ENCODE data around the gene RELCH.
A peak's percentile ranks its signal among the peaks of the same experiment; 100 is the strongest.

The RELCH gene

DNA sequence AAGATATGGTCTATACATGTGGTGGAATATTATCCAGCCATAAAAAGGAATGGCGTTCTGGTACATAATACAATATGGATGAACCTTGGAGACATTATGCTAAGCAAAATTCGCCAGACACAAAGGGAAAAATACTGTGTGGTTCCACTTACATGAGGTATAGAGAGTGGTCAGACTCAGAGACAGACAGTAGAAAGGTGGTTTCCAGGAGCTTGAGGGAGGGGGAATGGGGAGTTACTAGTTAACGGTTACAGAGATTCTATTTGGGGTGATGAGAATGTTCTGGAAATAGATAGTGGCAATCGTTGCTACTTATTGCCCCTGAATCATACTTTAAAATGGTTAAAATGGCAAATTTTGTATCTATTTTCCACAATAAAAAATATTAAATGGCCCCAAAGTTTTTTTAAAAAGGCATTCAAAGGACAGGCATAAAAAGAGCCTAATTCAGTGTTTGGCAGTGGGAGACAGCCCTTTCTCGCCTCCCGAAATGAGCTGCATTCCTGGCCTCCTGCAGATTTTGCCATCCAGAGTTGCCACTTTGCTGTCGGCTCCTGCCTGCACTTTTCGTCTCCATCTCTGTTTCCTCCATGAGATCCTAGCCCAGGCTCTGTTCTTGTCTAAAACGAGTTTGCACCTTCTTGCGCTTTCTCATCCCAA is 151.5 kb downstream of the RELCH start:
- no peak for DNase-seq (ENCODE audit: low read depth)

DNA sequence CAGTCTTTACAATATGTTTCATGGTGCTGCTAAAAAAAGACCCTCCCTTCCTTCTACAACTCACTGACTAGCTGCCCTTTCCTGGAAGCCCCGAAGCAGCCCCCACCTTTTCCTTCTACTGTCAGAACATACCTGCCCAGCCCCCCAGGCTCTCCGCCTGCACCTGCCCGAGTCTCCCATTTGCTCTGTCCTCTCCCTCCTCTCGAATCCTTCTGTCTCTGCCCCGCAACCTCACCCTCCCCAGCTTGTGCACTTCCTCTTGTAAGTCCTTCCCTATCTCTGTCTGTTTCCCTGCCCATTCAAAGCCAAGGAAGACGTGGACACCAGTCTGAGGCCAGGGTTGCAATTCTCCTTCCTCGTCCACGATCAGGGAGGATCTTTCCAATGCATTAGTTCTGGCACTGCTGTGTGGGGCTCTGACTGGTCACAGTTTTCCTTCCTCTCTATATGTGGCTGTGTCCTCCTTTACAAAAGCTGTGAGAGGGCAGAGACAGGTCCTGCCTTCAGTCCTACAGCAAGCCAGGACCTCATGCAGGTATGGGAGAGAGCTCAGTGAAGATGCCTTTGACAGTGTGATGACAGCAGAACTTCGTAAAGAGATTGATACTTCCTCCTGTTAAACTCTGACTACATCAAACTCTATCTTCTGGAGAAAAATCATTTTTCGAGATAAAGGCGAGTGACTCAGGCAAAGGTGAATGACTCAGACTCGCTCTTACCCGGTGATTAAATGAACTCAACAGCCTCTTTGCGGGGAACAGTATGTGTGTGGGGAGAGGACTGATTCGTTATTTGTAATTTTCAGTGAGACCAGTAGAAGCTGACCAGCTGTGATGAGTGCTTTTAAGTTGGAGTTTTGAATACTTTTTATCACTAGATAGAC is 152.3 kb downstream of the RELCH start:
- peak; percentile 80 for DNase-seq (ENCODE audit: low read depth)

DNA sequence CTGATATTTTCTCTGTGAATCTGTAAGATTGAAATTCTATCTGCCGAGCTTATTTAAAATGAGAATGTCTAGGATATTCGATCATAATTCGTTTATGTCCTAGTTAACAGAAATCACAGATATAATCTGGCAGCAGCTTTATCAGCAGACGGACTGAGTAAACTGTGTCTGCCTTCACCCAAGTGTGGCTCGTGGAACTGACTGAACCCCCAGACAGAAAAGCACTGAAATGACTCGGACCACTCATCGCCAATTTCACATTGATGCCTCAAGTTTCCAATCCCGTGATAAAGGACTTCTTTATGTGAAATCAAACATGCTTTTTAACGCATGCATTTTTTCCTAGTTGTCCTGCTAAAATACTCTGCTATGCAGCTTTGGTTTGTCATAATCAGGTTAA is 153.9 kb downstream of the RELCH start:
- no peak for DNase-seq (ENCODE audit: low read depth)

DNA sequence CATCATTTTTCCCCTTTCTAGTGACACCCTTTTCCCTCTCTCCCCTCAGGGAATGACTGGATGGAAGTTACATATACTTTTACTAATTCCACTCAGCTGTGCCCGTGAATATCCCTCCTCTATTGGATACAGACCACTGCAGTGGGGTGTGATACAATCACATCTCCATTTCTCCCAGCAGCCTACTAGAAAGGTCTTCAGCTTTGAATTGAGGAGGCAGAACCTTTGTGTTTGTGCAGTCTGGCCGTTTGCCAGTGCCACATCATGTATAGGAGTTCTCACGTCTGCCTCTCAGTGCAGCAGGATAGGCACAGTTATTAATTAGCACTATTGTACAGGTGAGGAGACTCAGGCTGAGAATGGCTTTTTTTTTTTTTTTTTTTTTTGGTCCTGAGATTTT is 154.4 kb downstream of the RELCH start:
- DNase-seq (ENCODE audit: low read depth): no peak

DNA sequence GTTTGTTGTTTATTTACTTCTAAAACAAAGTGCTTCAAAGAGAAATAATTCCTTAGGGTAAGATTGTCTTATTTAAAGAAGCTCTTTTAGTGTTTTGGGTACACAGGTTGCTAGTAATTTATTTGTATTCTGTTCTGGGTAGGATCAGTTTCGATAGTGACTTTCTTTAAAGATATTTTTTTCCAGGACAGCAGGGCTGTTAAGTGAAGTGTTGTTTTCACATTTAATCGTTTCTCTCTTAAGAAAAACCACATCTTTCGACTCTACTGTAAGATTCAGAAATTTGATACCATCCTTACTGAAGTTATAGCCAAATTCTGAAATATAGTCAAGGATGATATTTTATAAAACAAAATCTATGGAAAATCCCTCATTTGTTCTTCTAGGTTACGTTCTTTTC is 155.8 kb downstream of the RELCH start:
- no peak for DNase-seq (ENCODE audit: low read depth)

DNA sequence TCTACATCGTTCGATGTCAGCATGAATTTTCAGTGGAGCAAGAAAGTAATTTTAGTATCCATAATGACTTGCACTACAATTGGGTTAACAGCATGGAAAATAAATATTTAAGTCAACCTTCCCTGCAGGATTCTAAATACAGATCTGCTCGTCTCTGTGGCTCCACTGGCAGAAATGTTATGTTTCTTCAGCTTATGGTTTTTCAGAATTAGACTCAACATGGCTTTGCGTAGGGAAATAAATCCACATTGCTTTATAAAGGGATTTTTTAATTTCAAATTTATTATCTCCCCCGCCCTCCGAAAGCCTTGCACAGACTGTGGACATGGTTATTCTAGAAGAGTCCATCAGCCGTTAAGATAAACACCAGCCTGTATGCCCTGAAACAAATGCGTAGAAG is 156.3 kb downstream of the RELCH start:
- DNase-seq (ENCODE audit: low read depth): no peak

DNA sequence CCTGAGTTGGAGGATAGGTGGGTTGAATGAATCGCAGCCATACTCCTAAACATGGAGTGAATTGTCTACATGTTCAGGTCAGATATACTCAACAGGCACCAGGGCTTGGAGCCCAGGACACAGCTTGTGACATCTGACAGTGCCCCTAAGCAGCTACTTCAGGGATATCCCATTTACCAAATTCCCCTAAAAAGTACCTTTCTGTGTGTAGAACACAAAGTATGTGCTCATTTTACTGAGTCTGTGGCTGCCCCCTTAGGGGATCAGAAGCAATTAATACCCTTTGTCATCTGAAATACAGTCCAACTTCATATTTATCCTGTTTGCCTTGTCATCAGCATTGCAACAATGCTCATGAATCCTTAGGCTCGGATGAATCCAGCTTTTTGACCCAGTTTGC is 158.9 kb downstream of the RELCH start:
- DNase-seq (ENCODE audit: low read depth): no peak

DNA sequence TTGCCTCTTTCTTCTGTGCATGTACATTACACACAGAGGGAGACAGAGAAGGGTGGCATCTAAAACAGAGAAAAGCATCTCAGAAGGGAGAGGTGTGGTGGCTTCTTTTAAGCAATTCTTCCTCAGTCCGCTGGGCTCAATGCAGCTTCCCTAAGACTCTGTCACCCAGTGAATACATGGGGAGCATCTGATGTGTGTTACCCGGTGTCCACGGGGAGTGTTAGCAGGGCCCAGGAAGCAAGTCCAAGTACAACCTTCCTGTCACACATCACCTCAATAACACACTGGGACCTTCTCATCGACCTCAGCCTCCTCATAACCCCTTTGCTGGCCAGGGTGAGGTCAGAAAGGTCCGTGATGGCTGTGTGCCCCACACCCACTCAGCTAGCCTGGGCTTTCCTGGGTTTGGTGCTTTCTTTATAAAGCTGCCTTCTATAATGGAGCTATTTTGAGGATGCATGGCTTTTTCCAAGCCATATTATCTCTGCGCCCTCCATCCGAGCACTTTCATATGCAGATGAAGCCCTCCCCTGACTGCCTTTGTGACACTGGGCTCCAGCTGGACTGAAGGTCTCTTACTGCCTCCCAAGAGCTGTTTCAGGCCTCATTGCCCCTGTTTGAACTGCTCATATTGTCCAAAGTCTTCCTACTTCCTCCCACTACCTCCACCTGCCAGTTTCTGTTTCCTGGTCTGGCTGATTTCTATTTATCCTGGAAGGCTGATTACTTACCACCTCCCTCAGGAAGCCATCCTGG is 159.5 kb downstream of the RELCH start:
- no peak for DNase-seq (ENCODE audit: low read depth)

DNA sequence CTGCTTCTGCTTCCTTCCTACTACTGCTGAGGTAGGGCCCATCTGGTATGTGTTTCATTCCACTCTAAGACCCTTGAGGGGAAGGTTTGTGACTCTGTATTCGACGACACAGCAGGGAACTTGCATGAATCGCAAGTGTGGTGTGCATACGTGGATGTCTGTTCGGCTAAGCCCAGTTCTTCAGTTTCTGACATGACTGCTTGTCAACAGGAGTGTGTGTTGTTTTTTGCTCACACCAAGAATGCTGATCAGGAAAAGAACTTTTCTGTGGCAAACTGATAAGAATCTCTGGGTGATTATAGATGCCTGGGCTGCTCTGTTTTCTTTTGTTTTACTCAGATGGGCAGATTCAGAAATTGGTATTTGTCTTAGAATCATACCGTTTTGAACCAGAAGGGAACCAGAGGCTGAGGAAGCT is 160.0 kb downstream of the RELCH start:
- no peak for DNase-seq (ENCODE audit: low read depth)

DNA sequence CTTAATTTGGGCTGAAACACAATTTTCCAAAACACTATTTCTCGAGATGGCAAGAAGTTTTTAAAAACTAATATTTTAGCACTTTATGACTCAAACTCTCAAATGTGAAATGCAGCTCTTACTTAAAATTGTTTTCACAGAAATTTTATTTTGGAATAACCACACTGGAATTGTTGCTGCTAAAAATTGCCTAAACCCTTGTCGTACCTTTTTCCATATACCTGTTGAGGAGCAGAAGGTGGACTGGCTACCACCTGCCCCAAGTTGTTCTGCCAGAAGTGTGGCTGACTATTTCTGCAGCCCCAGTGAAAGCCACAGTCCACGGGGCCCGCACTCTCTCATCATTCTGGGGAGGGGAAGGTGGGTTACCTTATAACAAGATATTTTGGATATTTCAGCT is 161.4 kb downstream of the RELCH start:
- no peak for DNase-seq (ENCODE audit: low read depth)

DNA sequence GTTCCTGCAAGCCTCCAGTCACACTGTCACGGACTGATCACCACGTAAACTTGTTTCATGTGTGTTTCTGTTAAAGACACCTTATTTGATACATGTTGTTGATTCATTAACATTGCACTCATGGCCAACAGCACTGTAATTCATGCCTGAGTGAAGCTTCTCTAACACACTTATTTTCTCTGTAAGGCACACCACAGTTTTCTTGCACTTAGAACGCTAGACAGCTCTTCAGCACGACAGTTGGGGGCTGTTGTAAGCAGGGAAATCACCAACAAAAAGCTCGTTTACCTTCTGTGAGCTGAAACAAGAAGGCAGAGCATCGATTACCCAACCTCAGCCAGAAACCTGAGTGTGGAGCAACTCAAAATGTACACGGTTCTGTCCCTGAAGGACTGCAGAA is 166.1 kb downstream of the RELCH start:
- no peak for DNase-seq (ENCODE audit: low read depth)

DNA sequence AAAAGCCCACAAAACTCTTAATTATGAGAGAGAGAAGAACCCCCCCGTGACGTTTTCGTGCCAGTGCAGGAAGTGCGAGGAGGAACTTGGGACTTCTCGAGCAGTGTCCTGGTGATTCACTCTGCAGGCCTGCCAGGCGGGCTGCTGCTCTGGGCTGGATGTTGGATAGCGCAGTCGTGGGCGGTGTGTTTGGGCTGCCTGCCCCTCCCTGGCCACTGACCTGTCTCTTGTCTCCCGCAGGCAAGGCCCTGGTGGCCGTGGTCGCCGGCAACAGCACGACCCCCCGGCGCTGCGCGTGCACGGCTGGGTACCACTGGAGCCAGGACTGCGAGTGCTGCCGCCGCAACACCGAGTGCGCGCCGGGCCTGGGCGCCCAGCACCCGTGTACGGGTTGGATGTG is 167.1 kb downstream of the RELCH start:
- DNase-seq (ENCODE audit: low read depth): no peak

DNA sequence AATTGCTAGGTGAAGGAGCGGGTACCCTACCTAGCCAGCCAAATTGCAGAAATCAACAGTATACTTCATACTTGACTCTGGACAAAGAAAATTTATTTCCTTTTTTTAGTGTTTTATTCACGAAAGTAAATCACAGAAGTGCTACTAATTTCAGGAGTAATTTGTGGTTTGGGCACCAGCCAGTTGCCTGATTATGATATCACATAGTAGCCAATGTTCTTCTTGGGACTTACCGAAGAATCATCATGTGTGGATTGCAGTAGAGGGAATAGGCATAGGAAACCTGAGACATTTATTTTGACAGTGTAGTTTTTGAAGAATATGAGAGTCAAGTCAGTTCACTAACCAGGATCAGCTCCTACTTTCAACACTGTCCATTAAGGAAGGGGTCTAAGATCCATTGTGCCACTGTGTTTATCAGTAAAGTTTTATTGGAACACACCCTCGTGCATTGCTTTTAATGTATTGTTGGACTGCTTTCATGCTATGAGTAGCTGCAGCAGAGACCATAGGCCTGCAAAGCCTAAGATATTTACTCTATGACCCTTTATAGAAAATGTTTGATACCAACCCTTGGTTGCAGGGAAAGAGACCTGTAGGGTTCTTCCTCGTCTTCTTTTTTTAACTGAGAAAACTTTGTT is 170.1 kb downstream of the RELCH start:
- DNase-seq (ENCODE audit: low read depth): no peak

All from iris pigment epithelial cell (primary cell).